Measurements from ENCODE around the gene EOMES.

The EOMES gene

GRCh38 chr3:27715454-27715806 lies 6.7 kb downstream of the EOMES start:
- TF ChIP-seq CTCF (conservative IDR thresholded peaks at IDR 0.05; ENCODE audit: low read depth, low read length), result no peak
- no peak overlapping the region for H3K4me3 ChIP-seq (ENCODE audit: low read depth, low read length)
- DNase-seq (ENCODE audit: low read depth), result no peak

GRCh38 chr3:27714692-27715453 lies 7.2 kb downstream of the EOMES start:
- DNase-seq (ENCODE audit: low read depth), result no peak
- H3K4me3 ChIP-seq (ENCODE audit: low read depth, low read length), result no peak overlapping the region
- no peak for TF ChIP-seq CTCF (conservative IDR thresholded peaks at IDR 0.05; ENCODE audit: low read depth, low read length)

GRCh38 chr3:27714146-27714526 lies 8.0 kb downstream of the EOMES start:
- no peak for TF ChIP-seq CTCF (conservative IDR thresholded peaks at IDR 0.05; ENCODE audit: low read depth, low read length)
- no peak overlapping the region for H3K4me3 ChIP-seq (ENCODE audit: low read depth, low read length)
- DNase-seq (ENCODE audit: low read depth), result no peak

- no peak for TF ChIP-seq CTCF (conservative IDR thresholded peaks at IDR 0.05; ENCODE audit: low read depth, low read length)
- peak overlapping the region; percentile 62 for H3K4me3 ChIP-seq (ENCODE audit: low read depth, low read length)
- no peak for DNase-seq (ENCODE audit: low read depth)
These were observed 8.5 kb downstream of the EOMES start for GRCh38 chr3:27713435-27714145.

- DNase-seq (ENCODE audit: low read depth), result no peak
- no peak for TF ChIP-seq CTCF (conservative IDR thresholded peaks at IDR 0.05; ENCODE audit: low read depth, low read length)
- peak overlapping the region; percentile 62 for H3K4me3 ChIP-seq (ENCODE audit: low read depth, low read length)
These were observed 9.1 kb downstream of the EOMES start for GRCh38 chr3:27713078-27713423.

- peak; percentile 90 for DNase-seq (ENCODE audit: low read depth)
- TF ChIP-seq CTCF (conservative IDR thresholded peaks at IDR 0.05; ENCODE audit: low read depth, low read length), result peak; percentile 90
- peak overlapping the region; percentile 62 for H3K4me3 ChIP-seq (ENCODE audit: low read depth, low read length)
These were observed 9.7 kb downstream of the EOMES start for GRCh38 chr3:27712136-27713077.
